Right ventricle myocardium superior (tissue), 1 donor: Measurements from ENCODE around the gene SHISA7. TPM values are rescaled to one million over a fixed set of nuclear protein-coding genes. Genes with fewer than 3 reads are reported as not detected.

Source experiments
- ATAC-seq: fragments of 200-7000 bp; cut with Tn5 transposase; one replicate; pipeline ENCODE4 v1.9.1; 2020; ENCODE audit warnings: mild to moderate bottlenecking; ENCODE audit not compliant: poor library complexity
- DNase-seq: peaks from one replicate; pipeline ENCODE4 v3.0.0-alpha.2; 2020
- intact Hi-C: fragments of 100-400 bp; cut with DNase I; formaldehyde crosslinking; loops from one replicate; pipeline ENCODE4 v1.11.2; 2022
- long read RNA-seq: library from polyadenylated mRNA; unstranded; transcript quantifications from one replicate; pipeline ENCODE4 v2.0.0, GENCODE V29; 2021
- total RNA-seq: library from RNA; stranded (reverse); fragmentation: NEBNext Ultra II Directional; extraction: Animal tissue kit (Norgen Biotek cat#: 25700); gene quantifications from one replicate; pipeline ENCODE4 v1.2.1, GENCODE V29; 2021
- donor health status: DM: no; HTN: yes; CAD: no; lungs with severe emphysema.

Gene SHISA7
- total RNA-seq = not detected
- long read RNA-seq = 0 reads

- DNase-seq = no peak
- intact Hi-C loops = no loop called here
- no peak for ATAC-seq
These were observed at the start of gene SHISA7 for GRCh38 chr19:55443045-55443823. Gene SHISA7 (minus strand): TSS chr19:55443300. CDS start chr19:55442863, 437 bp downstream.

- no peak for ATAC-seq
- intact Hi-C loops = no loop called here
- no peak for DNase-seq
These were observed 49.4 kb upstream of the SHISA7 start for GRCh38 chr19:55492362-55492944.

- intact Hi-C loops = no loop called here
- DNase-seq = no peak
These were observed 48.7 kb upstream of the SHISA7 start for GRCh38 chr19:55491546-55492360.

GRCh38 chr19:55490478-55491432 is 47.7 kb upstream of the SHISA7 start:
- intact Hi-C loops = no loop called here
- no peak for DNase-seq
- no peak for ATAC-seq

More at GRCh38 chr19:55491546-55492360, 48.7 kb upstream of the SHISA7 start:
- no peak for ATAC-seq

- intact Hi-C loops = no loop called here
- ATAC-seq (no peak), DNase-seq (no peak)
These were observed 46.8 kb upstream of the SHISA7 start for GRCh38 chr19:55489711-55490477.

GRCh38 chr19:55488986-55489710 is 46.0 kb upstream of the SHISA7 start:
- DNase-seq (no peak), ATAC-seq (no peak)
- intact Hi-C loops = no loop called here

GRCh38 chr19:55487924-55488687 is 45.0 kb upstream of the SHISA7 start, which contains the start of gene SSC5D:
Gene SSC5D (plus strand): TSS chr19:55488436. CDS start chr19:55488590, 154 bp downstream.
- ATAC-seq (no peak), DNase-seq (no peak)
- intact Hi-C loops = no loop called here

GRCh38 chr19:55486971-55487923 is 44.1 kb upstream of the SHISA7 start:
- peak; percentile 50 for ATAC-seq
- intact Hi-C loops = no loop called here
- peak; percentile 75 for DNase-seq

- intact Hi-C loops = no loop called here
- ATAC-seq = no peak
- no peak for DNase-seq
These were observed 43.2 kb upstream of the SHISA7 start for GRCh38 chr19:55486043-55486970.

- no peak for DNase-seq
- intact Hi-C loops = no loop called here
- no peak for ATAC-seq
These were observed 42.4 kb upstream of the SHISA7 start for GRCh38 chr19:55485439-55486011.

GRCh38 chr19:55484593-55485438 is 41.7 kb upstream of the SHISA7 start, which contains the start of gene NAT14:
Gene NAT14 (plus strand): TSS chr19:55485188. CDS start chr19:55485709, 521 bp downstream.
- ATAC-seq = peak; percentile 71
- peak; percentile 64 for DNase-seq
- intact Hi-C loops = no loop called here

- DNase-seq = no peak
- intact Hi-C loops = no loop called here
- ATAC-seq = no peak
These were observed 40.8 kb upstream of the SHISA7 start for GRCh38 chr19:55483706-55484592.
